Right lobe of liver (tissue), 4 donors: ENCODE measurements around the gene ZBTB25.

Experiments used
- POLR2A ChIP-seq: fragments of 450-650 bp; IDR thresholded peaks from one replicate; pipeline ENCODE4 v1.6.1; 2017; ENCODE audit warnings: antibody characterized with exemption, mild to moderate bottlenecking
- TF ChIP-seq, protein P1 (sequence below), 4 donors: fragments of 200-600 bp in 3 of 4; fragments of 450-650 bp in 1 of 4; IDR thresholded peaks; one replicate each; pipeline versions ENCODE4 v1.5.1 to v1.8.0; 2016 to 2022; ENCODE audit warnings: antibody characterized with exemption in 4 of 4, mild to moderate bottlenecking in 2 of 4
- donor health status: DM: no; HTN: no; CAD: no.
- donor health status: DM: no; HTN: no; CAD: no.
- donor health status: DM: no; HTN: yes; CAD: no.

GRCh38 chr14:64518229-64518628 lies 14.6 kb upstream of the ZBTB25 start:
- TF ChIP-seq, protein P1, sequence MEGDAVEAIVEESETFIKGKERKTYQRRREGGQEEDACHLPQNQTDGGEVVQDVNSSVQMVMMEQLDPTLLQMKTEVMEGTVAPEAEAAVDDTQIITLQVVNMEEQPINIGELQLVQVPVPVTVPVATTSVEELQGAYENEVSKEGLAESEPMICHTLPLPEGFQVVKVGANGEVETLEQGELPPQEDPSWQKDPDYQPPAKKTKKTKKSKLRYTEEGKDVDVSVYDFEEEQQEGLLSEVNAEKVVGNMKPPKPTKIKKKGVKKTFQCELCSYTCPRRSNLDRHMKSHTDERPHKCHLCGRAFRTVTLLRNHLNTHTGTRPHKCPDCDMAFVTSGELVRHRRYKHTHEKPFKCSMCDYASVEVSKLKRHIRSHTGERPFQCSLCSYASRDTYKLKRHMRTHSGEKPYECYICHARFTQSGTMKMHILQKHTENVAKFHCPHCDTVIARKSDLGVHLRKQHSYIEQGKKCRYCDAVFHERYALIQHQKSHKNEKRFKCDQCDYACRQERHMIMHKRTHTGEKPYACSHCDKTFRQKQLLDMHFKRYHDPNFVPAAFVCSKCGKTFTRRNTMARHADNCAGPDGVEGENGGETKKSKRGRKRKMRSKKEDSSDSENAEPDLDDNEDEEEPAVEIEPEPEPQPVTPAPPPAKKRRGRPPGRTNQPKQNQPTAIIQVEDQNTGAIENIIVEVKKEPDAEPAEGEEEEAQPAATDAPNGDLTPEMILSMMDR (IDR thresholded peaks at IDR 0.05) = no peak
- TF ChIP-seq POLR2A = no peak
